ENCODE data around the gene GALT.

GALT gene

DNA sequence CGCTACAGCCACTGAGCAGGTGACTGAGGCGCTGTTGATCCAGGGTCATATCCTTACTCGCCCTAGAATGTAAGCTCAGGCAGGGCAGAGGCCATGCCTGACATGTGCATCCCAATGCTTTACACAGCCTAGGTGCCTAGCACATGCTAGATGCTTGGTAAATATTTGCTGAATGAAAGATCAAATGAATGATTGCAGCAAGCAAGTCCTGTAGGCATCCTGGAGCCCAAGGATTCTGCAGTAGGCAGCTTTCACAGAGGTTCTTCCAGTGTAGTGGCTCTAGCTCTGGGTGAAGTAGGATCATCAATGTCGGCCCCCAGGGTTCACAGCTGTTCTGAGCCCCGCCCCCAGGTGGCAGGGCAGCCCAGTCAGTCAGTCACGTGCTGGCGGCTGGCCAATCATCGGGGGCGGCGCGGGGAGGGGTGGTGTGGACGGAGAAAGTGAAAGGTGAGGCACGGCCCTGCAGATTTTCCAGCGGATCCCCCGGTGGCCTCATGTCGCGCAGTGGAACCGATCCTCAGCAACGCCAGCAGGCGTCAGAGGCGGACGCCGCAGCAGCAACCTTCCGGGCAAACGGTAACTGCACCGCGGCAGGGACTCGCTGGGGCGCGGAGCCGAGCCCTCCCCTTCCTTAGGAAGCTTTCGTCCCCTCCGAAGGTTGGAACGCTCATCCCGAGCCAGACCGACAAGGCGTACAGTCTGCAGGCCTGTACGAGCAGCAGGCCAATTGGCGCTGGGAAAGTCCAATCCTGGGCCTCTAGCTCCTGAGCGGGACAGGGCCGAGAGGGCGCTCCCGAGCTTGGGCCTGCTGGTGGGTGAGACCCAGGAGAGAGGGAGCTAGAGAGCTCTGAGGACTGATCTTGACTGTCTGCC is at the start of gene GALT:
Gene GALT, plus strand, starts transcription at position 465 of the 873 bp plus-strand sequence. Its CDS starts 30 bp downstream, at position 495.
- in situ Hi-C loops (cut with MboI; ENCODE audit: low sequenced_read_pairs): no loop called here

DNA sequence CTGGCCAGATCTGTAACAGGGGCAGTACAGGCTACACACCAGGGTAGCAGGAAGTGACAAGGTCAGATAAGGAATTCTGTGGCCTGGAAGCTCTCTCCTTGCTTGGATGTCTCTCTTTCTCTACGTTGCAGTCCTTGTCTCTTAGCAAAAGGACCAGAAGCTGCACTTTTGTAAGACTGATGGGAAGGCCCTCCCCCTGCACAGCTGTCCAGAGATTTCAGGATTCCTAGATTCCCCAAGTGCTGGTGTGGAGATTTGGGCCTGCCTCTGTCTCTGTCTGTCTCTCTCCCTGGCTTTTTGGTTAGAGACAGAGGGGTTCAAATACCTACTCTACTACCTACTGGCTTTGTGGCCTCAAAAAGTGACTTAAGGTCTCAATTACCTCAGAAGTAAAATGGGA is 46.9 kb upstream of the GALT start:
- in situ Hi-C loops (cut with MboI; ENCODE audit: low sequenced_read_pairs): loop anchor here (10.0 kb wide), 1 partner anchor 155 kb away; no protein-coding TSS in a partner anchor

DNA sequence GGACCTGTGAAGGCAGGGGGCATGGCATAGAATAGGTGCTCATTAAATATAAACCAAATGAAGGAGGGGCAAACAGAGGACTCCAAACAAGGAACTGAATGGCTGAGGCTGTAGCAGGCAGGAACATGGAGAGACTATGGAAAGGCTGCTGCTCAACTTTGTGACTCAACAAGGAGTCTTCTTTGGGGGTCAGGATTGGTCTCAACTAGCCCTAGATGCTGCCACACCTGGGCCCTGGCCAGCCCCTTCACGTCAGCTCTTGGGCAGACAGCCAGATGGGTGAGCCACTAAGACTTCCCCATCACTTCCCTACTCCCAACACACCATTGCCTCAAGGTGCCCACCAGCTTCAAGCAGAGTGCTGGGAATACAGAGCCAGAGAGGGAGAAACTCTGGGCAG is 45.6 kb upstream of the GALT start:
- in situ Hi-C loops (cut with MboI; ENCODE audit: low sequenced_read_pairs): no loop called here

DNA sequence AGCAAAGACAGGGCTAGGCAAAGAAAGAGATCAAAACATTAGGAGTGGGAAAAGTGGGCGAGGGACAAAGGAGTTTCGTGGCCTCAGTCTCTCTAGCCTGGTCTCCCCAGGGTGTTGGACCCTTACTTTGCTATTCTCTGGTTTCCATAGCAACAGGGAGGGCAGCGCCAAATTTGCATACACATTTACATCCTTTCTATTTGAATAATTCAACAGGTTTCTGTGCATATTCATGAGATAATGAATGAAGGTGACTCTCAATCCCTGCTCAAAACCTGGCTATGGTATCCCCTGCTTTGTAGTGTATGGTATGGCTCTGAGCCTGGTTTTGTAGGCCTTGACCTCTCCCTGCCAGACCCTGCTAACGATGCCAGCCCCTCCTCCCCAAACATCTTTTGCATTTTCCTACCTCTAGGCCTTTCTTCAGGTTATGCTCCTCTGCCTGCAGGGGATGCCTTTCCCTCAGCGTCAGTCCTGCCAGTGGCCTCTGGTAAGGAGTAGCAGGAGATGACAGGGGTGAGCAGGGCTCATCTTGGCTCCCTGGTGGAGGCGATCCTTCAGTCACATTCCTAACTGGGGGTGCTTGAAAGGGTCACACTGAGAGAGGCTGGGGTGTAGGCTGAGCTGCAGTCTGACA is 44.4 kb upstream of the GALT start:
- in situ Hi-C loops (cut with MboI; ENCODE audit: low sequenced_read_pairs): no loop called here

DNA sequence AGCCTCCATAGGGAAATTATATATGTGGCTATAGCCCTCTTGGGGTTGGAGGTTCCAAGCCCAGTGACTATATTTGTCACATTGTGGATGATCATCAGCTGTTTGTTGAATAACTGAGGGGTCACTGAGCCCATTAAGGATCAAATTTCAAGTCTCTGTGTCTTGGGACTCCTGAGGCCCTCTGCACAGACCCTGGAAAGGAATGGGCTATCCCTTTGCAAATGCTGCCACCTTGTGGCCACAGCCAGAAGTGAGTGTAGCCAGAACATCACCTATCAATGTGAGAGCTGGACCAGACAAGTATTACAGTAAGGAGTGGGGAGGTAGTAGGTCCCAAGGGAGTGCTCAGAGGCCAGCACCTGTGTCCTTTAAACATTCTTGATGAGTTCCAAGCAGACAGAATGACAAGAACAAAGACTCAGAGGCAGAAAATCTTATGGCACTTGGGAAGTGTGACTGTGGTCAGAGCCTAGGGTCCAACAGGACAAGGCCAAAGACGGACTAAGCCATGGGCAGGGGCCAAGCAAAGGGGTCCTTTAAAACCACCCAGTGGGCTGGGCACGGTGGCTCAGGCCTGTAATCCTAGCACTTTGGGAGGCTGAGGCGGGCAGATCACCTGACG is 42.8 kb upstream of the GALT start:
- in situ Hi-C loops (cut with MboI; ENCODE audit: low sequenced_read_pairs): no loop called here

DNA sequence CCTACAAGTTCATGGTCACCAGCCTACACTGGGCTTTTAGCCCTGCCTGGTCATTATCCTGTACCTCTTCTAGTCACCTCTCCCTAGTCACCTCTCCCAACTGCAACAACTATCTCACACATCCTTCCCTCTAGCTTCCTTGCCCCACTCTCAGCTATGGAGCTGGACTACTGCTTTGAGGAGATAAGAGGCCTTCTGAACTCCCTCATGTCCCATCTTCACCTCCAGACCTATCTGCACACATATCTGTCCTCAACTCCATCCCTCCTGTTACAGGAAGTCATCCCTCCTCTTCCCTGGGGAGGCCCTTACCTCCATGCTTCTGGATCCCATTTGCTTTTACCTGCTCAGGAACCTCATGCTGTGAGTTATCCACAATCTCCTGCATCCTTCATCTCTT is 40.3 kb upstream of the GALT start:
- in situ Hi-C loops (cut with MboI; ENCODE audit: low sequenced_read_pairs): no loop called here

DNA sequence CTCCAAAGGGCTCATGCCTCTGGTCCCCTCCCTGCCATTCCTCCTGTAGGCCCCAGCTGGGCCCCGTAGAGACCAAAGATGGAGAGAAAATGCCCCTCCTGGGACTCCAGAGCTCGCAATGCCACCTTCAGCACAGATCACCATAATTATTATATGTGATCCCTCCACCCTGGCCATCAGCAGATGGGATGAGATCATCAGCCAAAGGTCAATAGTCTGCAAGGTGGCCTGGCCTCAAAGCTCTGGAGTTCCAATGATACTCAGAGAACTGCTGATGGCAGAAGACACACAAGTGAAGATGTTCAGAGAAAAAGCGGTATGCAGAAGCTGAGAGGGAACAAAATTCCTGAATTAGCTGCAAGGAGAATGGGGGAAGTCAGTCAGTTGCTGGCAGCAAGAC is 39.6 kb upstream of the GALT start:
- in situ Hi-C loops (cut with MboI; ENCODE audit: low sequenced_read_pairs): no loop called here

DNA sequence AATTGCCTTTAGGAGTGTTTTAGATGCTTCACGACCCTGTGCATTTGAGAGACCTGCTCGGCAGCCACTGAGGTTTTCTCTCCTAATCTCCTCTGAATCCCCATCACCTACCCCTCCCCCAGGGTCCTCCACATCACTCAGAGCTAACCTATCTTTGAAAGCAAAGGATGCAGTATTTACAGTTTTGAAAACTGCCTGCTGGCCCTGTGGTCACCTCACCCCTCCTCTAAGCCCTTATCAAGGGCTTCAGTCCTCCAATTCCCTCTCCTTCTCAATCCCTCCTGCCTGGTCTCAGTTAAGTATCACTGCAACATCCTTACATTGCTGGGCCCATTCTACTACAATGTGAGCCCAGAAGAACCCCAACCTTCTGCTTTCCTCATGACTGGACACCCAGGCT is 39.1 kb upstream of the GALT start:
- in situ Hi-C loops (cut with MboI; ENCODE audit: low sequenced_read_pairs): no loop called here

DNA sequence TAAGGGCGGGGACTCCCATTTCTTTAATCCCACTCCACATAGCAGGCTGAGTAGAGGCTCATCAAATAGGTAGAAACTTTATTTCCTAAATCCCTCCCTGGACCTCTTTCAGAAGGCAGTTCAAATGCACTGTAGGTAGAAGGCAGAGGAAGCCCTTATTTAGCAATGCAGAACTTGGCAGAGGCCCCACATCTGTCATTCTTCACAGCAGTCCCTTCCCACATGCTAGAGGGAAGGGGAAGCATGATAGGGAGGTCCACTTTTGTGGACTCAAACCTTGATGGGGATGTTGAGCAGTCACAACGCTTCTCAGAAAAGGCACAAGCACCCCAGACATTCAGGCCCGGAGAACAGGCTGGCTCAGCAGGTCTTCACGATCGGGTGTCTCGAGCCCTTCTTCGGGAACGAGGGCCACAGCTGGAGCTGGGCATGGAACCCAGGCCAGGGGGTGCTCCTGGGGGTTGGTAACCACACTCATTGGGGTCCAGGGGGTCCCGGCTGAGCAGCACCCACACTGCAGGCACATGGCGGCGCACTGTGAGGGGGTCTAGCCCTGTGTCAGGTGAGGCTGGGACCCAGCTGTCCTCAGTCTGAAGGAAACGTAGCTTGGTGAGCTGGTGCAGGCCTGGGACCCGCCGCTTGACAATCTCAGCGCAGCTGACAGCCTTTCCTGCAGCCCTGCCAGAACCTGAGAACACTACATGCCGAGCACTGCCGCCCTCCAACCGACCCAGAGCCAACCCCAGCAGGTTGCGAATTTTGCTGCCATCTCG is 35.9 kb upstream of the GALT start:
- in situ Hi-C loops (cut with MboI; ENCODE audit: low sequenced_read_pairs): no loop called here

DNA sequence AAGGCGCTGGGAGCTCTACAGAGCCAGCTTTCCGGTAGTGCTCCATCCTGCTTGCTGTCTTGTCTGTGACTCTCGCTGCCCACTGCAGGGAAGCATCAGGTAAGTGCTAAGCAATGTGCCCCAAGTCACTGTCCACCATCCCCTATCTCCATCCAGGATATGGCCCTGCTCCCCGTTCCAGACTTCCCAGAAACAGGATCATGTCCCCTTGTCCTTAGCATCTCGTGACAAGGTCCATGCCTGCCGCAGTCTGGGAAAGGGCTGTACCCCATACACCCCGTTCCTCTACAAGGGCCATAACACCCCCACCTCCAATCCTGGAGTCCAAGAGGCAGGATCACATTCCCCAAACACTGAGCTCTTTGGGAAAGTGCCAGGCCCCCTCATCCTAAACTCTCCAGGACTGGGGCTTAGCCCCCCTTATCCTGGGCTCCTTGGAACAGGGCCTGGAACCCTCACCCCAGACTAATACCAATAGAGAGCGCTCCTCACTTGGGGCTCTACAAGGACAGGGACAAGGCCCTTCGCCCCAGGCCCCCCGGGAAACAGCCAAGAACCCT is 35.1 kb upstream of the GALT start:
- in situ Hi-C loops (cut with MboI; ENCODE audit: low sequenced_read_pairs): no loop called here

DNA sequence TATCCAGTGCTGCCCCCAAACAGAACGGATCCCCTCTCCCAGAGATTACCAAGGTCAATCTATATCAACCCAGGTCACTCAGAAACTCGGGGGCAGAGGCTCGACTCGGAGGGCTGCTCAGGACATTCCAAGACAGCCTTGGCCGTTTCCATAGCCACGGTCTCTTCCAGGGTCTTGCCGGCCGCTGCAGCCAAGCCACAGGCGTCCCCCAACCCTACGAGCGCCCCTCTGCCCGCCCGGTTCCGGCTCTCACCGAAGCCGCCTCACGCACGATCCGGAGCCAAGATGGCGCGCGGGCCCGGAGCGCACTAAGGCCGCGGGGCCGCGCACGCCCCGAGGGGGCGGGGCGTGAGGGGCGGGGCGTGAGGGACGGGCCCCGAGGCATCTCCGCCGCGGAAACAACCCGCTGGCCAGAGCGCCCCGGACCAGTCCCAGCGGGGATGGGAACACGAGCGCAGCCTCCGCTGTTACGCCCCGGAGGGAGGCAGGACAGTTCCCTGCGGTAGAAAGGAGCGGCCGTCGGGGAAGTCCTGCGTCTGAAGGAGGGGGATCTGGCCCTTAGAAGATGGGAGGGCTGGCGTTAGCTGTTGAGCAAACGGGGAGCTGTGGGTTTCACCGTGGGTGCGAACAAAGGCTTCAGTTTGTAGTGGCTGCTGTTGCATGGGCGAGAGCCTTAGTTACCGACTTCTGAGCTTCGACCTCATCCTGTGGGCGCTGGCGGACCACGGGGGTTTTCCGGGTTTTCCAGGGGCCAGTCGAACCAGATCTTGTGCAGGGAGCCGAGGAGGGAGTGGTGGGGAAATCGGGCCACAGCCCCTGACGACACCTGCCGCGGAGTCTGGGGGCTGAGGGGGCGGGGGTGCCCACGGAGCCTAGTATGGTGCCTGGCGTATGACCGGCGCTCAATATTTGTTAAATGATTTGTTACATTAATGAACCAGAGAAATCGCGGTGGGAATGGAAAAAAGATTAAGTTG is 34.4 kb upstream of the GALT start, which contains the start of gene RPP25L:
Gene RPP25L, minus strand, starts transcription at position 287 of the 977 bp plus-strand sequence. CDS start 801 bp downstream, outside the sequence.
- in situ Hi-C loops (cut with MboI; ENCODE audit: low sequenced_read_pairs): no loop called here

DNA sequence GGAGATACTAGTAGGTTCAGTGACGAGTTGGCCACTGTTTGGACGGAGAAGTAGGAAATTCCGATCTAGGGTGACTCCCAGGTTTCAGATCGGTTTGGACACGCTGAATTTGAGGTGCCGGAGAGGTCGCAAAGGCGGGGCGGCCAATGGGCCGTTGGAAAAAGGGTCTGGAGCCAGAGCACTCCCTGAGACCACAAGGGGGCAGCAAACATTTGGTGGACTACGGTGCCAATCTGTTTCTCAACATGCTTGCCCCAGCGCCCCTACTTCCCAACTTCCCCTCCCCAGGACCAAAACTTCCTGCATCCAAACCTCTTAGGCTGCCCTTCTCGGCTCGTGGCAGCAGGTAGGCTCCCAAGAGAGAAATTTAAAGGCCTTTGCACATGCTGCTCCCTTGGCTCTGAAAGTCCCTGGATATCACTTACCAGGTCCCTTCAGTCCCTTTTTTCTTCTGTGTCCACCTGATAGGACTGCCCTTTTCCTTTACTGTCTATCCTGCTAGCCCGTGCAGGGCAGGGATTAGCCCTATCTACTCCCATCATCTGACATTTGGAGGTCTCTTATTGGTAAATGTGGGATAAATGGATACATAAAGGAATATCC is 33.6 kb upstream of the GALT start:
- in situ Hi-C loops (cut with MboI; ENCODE audit: low sequenced_read_pairs): no loop called here

DNA sequence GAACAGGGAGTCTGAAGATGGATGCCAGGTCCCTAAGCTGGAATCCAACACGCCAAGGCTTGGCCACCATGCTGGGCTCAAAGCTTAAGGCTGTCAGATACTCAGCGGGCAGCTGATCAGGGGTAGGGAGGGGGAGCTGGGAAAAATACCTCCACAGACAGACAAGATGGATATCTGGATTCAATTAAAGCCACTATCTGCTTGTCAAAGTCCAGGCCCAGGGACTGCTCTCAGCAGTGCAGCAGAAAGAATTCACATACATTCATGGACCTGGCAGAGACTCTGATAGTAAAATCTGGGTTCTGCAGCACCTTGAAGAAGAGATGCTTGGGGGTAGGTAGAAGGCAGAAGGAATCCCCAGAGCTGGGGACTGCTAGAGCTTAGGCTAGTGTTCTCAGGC is 31.3 kb upstream of the GALT start:
- in situ Hi-C loops (cut with MboI; ENCODE audit: low sequenced_read_pairs): no loop called here

DNA sequence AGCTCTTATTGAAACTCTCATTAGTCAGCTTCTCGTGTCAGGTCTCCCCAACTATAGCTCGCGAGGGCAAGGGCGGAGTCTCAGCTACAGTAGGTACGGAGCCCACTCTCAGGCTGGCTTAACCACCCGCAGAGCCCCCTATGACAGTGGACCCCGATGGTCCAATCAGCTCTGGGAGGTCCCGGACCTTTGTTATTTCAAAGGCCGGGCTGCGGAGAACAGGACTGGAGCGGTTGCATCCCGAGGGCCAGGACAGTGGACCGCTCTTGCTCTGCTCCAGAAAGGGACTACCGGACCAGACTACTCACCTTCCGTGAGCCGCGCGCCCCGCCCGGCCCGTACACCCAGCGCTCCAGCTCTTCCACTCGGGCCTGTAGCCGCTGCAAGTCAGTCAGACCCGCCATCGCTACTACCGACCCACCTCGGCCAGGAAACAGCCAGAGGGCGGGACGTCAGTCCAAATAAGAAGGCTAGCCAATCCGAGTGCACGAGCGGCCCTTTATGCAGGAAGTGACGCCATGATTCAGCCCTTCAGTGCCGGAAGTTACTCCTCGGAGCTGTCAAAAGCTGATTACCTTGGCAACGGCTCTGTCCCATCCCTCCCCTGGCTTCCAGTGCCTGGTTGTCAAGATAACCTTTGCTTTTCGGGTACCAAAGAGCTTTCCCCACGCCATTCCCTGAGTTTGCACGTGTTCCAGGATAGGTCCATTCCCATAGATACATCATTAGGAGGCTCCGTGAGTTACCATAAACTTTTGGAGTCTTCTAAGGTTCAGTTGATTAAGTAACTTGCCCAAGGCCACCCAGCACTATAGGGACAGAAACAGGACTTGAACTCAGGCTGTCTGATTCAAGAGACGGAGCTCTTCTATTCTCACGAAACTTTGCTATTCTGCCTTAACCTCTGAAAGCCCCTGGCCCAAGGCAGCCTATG is 26.1 kb upstream of the GALT start, which contains the start of gene DCTN3:
Gene DCTN3, minus strand, starts transcription at position 435 of the 934 bp plus-strand sequence. Its CDS starts 31 bp downstream, at position 404.
- in situ Hi-C loops (cut with MboI; ENCODE audit: low sequenced_read_pairs): no loop called here

DNA sequence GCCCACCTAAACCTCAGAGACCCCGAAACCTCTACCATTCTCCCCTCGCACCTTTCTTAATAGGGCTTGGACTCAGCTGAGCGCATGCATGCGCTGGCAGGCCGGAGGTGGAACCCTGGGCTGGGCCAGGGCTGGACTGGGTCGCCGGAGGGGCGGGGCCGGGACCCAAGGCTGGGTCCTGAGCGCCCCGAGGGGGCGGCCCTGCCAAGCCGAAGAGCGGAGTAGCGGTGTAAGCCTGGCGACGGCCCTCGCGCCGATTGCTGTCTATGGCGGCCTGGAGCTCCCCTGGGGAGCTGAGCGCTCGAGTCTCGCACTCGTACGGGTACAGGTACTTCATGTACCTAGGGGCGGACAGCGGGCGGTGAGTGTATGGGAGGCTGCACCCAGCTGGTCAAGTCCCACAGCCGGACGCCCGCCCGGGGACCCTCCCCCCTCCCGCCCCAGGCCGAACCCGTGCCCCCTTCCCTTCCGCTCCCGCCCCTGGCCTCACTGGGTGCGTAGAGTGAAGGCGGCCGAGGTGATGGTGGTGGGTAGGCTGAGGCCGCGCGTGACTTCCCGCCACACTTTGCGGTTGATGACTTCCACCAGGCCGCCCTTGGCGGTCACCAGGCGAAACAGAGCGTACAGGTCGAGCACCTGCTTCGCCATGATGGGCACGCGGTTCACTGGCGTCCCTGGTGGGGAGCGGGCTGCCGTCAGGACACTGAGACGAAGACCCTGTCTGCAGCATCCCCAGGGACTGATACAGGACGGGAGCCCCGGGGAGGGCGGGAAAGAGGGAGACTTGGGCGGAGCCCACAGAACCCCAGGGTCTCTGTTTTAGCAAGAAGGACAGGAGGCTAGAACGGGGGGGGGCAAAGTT is 22.9 kb upstream of the GALT start:
- in situ Hi-C loops (cut with MboI; ENCODE audit: low sequenced_read_pairs): no loop called here

DNA sequence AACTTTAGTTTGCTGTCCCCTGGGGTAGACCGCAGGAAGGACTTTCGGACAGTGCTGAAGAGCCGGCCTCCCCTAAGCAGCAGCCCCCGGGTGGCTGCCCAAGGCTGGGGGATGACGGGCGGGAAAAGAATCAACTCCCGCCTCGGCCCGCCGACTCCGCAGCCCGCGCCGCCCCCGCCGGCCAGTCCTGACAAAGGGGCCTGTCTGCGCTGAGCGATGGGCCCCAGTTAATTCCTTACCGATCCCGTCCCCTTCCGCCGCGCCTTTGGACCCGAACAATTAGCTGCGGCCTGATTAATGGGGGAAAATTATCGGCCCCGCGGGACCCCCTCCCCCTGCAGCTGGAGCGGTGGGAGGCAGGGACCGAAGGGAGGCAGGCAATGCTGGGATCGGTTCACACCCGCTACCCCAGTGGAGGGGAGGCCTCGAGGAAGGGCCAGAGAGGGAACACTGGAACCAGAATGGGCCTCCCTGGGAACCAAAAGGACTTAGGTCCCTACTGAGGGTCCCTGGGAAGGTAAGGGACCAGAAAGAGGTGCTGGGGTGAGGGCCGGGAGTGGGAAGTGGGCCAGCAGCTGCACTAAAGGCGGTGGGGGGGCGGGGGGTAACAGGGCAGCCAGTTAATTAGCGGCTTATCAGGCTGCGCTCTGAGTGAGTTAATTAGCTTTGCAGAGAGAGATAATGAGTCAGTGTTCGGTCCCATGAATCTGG is 21.8 kb upstream of the GALT start:
- in situ Hi-C loops (cut with MboI; ENCODE audit: low sequenced_read_pairs): no loop called here

DNA sequence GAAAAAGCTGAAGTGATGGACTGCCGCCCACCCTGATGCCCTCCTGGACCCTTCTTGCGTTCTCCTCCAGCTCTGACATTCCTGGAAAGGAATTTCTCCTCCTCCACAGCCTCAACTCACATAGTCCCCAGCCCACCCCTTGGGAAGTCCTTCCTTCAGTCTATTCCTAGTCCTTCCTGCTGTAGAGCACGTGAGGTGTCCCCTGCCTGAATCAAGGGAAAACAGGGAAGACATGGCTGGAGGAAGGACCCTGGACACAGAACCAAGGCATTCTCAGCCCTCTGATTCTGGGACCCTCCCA is 21.3 kb upstream of the GALT start:
- in situ Hi-C loops (cut with MboI; ENCODE audit: low sequenced_read_pairs): no loop called here
